ENCODE data around the gene TMEM247. TPM values are rescaled to one million over a fixed set of nuclear protein-coding genes. Genes with fewer than 3 reads are reported as not detected.

TMEM247 gene
- total RNA-seq, 1 experiment from 2014 or later: not detected

DNA sequence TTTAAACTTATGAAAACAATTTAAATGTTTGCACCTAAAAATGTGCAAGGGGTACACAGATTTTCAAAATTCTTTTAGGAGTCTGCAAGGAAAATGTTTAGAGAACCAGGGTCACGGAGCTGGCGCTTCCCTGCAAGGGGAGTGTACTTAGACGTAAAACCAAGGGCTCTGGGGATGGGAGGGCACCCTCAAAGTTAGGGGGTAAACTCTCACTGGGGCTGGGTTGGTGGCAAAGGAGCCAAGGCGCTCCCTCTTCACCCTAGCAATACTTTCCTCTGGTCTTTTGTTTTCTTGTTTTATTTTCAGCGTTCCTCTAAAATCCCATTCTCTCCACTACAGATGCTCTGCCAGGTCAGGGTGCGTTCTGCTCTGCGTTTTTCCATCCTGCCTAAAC is 20.0 kb downstream of the TMEM247 start:
- H3K4me1 Mint-ChIP-seq: peaks cover 14 to 22% of the 10 kb centered on the region in 2 experiments
- Histone ChIP-seq H3K18ac (ENCODE audit: insufficient read length, low read depth, low read length) (no peak overlapping the region), H3K4ac (ENCODE audit: low read depth, low read length) (no peak overlapping the region), H3K56ac (ENCODE audit: insufficient read length, low read depth, low read length) (no peak overlapping the region), H2AK5ac (ENCODE audit: insufficient read length, low read length) (no peak overlapping the region), H4K91ac (ENCODE audit: insufficient read length, low read depth, low read length) (no peak overlapping the region), H2AFZ (ENCODE audit: low read length) (no peak overlapping the region), H3K9me3 (ENCODE audit: control insufficient read depth, low read depth, low read length) (no peaks in the 10 kb centered on the region), H2BK20ac (ENCODE audit: low read depth, low read length, poor library complexity, severe bottlenecking) (no peak overlapping the region), H3K4me1 (ENCODE audit: insufficient read depth, low read length) (no peaks in the 10 kb centered on the region), H3K27me3 (ENCODE audit: insufficient read depth, low read length) (no peaks in the 10 kb centered on the region; the same call in 1 of the 2 replicates), H4K8ac (replicated peaks; ENCODE audit: insufficient read length, low read depth, low read length) (no peak overlapping the region), H3K27ac (ENCODE audit: insufficient read length, low read depth, low read length) (no peak overlapping the region), H3K4me2 (ENCODE audit: insufficient read depth, insufficient read length, low read length) (peak overlapping the region; percentile 70), H4K20me1 (ENCODE audit: control insufficient read depth, insufficient read depth, insufficient read length) (no peaks in the 10 kb centered on the region), H3K23ac (ENCODE audit: insufficient read length, low read depth, low read length) (no peak overlapping the region), H3K14ac (ENCODE audit: insufficient read depth, low read length) (no peak overlapping the region), H2BK15ac (ENCODE audit: low read depth, low read length) (no peak overlapping the region), H2BK120ac (ENCODE audit: low read depth, low read length, poor library complexity, severe bottlenecking) (no peak overlapping the region), H2BK5ac (ENCODE audit: insufficient read length, low read length) (no peak overlapping the region), H4K5ac (ENCODE audit: insufficient read length, low read depth, low read length) (no peak overlapping the region), H3K23me2 (ENCODE audit: insufficient read length, low read depth, low read length, poor library complexity, severe bottlenecking) (peaks cover 8% of the 10 kb centered on the region), H3T11ph (ENCODE audit: low read length) (no peak overlapping the region), H3K79me1 (ENCODE audit: insufficient read depth, low read depth, low read length, poor library complexity, severe bottlenecking) (no peaks in the 10 kb centered on the region), H3K9ac (ENCODE audit: extremely low read depth, insufficient read length, low read length) (no peak overlapping the region), H2BK12ac (ENCODE audit: insufficient read length, low read depth, low read length) (no peak overlapping the region), H3K79me2 (ENCODE audit: insufficient read depth, low read length) (no peaks in the 10 kb centered on the region)
- TF ChIP-seq CTCF (conservative IDR thresholded peaks at IDR 0.05): no peak
- WGBS (ENCODE audit: extremely low coverage, insufficient read length, low lambda C conversion rate): no CpG with 5 or more reads among the region's 7 CpGs
- no peak for DNase-seq
- no peak overlapping the region for H3K27ac Mint-ChIP-seq
- H3K36me3 Mint-ChIP-seq (ENCODE audit: insufficient read depth in 1 of 3, low read depth in 3 of 3): no peaks in the 10 kb centered on the region
- H3K4me3 Mint-ChIP-seq: peak overlapping the region; percentile 88 to 96
- peaks cover 43% of the 10 kb centered on the region for H3K27me3 Mint-ChIP-seq (ENCODE audit: low read depth)
- H3K9me3 Mint-ChIP-seq: no peaks in the 10 kb centered on the region

Data from H9 (cell line).